ENCODE measurements around the gene C1orf232. TPM values are rescaled to one million over a fixed set of nuclear protein-coding genes. Genes with fewer than 3 reads are reported as not detected.

The C1orf232 gene
- total RNA-seq, result not detected in 3 replicates

GRCh38 chr1:26168410-26169197 is at the start of gene C1orf232:
TSS of gene C1orf232 (minus strand) at chr1:26168963. CDS start at chr1:26168499, 464 bp downstream.
- H3K27me3 Mint-ChIP-seq (ENCODE audit: low read depth), result no peaks in the 10 kb centered on the region
- peaks cover 31% of the 10 kb centered on the region for H3K4me1 Mint-ChIP-seq
- no peak for TF ChIP-seq CTCF (IDR thresholded peaks at IDR 0.05; ENCODE audit: unreplicated experiment)
- peak within 1 kb of the TSS; percentile 93 for H3K27ac Mint-ChIP-seq
- H3K36me3 Mint-ChIP-seq, result no peaks in the 10 kb centered on the region
- DNase-seq (ENCODE audit: low spot score in 2 of 2, unreplicated experiment in 2 of 2), result no peak
- H3K9me3 Mint-ChIP-seq, result no peaks in the 10 kb centered on the region
- peak within 1 kb of the TSS; percentile 87 for H3K4me3 Mint-ChIP-seq

GRCh38 chr1:26215246-26215645 is 46.5 kb upstream of the C1orf232 start:
- H3K4me1 Mint-ChIP-seq, result peaks cover under 1% of the 10 kb centered on the region
- H3K27me3 Mint-ChIP-seq (ENCODE audit: low read depth), result no peaks in the 10 kb centered on the region
- no peak overlapping the region for H3K27ac Mint-ChIP-seq
- no peaks in the 10 kb centered on the region for H3K9me3 Mint-ChIP-seq
- no peak for TF ChIP-seq CTCF (IDR thresholded peaks at IDR 0.05; ENCODE audit: unreplicated experiment)
- H3K4me3 Mint-ChIP-seq, result no peak overlapping the region
- no peak for DNase-seq (ENCODE audit: low spot score in 2 of 2, unreplicated experiment in 2 of 2)
- no peaks in the 10 kb centered on the region for H3K36me3 Mint-ChIP-seq

GRCh38 chr1:26213335-26213905 is 44.7 kb upstream of the C1orf232 start:
- no peaks in the 10 kb centered on the region for H3K36me3 Mint-ChIP-seq
- no peaks in the 10 kb centered on the region for H3K27me3 Mint-ChIP-seq (ENCODE audit: low read depth)
- TF ChIP-seq CTCF (IDR thresholded peaks at IDR 0.05; ENCODE audit: unreplicated experiment), result no peak
- H3K4me3 Mint-ChIP-seq, result no peak overlapping the region
- no peaks in the 10 kb centered on the region for H3K4me1 Mint-ChIP-seq
- no peak for DNase-seq (ENCODE audit: low spot score in 2 of 2, unreplicated experiment in 2 of 2)
- no peak overlapping the region for H3K27ac Mint-ChIP-seq
- H3K9me3 Mint-ChIP-seq, result no peaks in the 10 kb centered on the region

- Mint-ChIP-seq H3K9me3 (no peaks in the 10 kb centered on the region), H3K27me3 (ENCODE audit: low read depth) (no peaks in the 10 kb centered on the region), H3K4me3 (no peak overlapping the region), H3K27ac (no peak overlapping the region), H3K4me1 (no peaks in the 10 kb centered on the region), H3K36me3 (no peaks in the 10 kb centered on the region)
- no peak for TF ChIP-seq CTCF (IDR thresholded peaks at IDR 0.05; ENCODE audit: unreplicated experiment)
- no peak for DNase-seq (ENCODE audit: low spot score in 2 of 2, unreplicated experiment in 2 of 2)
These were observed 44.0 kb upstream of the C1orf232 start for GRCh38 chr1:26212726-26213125.

GRCh38 chr1:26210147-26210870 is 41.5 kb upstream of the C1orf232 start:
- H3K27ac Mint-ChIP-seq, result no peak overlapping the region
- H3K4me1 Mint-ChIP-seq, result no peaks in the 10 kb centered on the region
- TF ChIP-seq CTCF (IDR thresholded peaks at IDR 0.05; ENCODE audit: unreplicated experiment), result no peak
- H3K36me3 Mint-ChIP-seq, result no peaks in the 10 kb centered on the region
- no peak overlapping the region for H3K4me3 Mint-ChIP-seq
- DNase-seq (ENCODE audit: low spot score in 2 of 2, unreplicated experiment in 2 of 2), result no peak
- H3K27me3 Mint-ChIP-seq (ENCODE audit: low read depth), result no peaks in the 10 kb centered on the region
- no peaks in the 10 kb centered on the region for H3K9me3 Mint-ChIP-seq

All from mesothelial cell of epicardium (in vitro differentiated cells).